ENCODE data around the gene DRAM1. TPM values are rescaled to one million over a fixed set of nuclear protein-coding genes. Genes with fewer than 3 reads are reported as not detected.

DRAM1 gene
- total RNA-seq, 2 experiments from 2014 or later: 4.1 to 4.9 TPM

DNA sequence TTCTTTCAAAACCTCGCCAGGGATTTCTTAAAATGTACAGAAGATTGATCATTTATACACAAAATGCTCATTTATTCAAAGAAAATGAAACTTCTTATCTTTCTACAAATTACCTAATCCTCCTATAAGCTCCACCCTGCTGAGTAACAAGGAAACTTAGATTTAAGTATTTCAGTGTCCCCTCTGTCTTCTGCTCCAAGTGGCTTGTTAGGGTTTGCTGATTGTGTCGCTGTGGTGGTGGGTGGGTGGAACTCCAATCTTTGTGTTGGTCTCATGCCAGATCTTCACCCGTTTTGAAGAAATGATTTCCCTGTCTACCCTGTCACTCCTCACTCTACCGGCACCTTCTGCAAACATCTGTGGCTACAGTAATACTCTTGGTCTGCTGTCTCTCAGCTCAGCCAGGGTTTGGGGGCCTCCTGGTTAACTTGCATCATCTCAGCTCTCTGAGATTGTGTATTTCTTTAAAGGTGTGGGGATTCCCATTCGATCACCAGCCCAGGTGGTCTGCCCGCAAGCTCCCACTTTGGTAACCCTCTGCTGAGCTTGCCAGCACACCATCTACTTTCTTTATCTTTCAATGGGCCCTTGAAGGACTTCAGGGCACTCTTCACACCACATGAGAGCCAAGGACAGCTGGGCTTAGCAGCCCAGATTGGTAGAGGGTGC lies 73.8 kb downstream of the DRAM1 start:
- intact Hi-C loops (cut with micrococcal nuclease): no loop called here
- Mint-ChIP-seq H3K4me1 (ENCODE audit: low read depth) (no peaks in the 10 kb centered on the region), H3K9me3 (no peaks in the 10 kb centered on the region), H3K36me3 (ENCODE audit: low read depth) (no peaks in the 10 kb centered on the region), H3K4me3 (no peak overlapping the region), H3K27me3 (ENCODE audit: low read depth) (no peaks in the 10 kb centered on the region), H3K27ac (no peak overlapping the region)
- no peak for DNase-seq
- CTCF ChIA-PET: interaction anchor here (0.7 to 1.2 kb wide), 4 partner anchors 8 to 32 kb away, joined by 3 to 4 read pairs (median 3); no protein-coding TSS in a partner anchor

DNA sequence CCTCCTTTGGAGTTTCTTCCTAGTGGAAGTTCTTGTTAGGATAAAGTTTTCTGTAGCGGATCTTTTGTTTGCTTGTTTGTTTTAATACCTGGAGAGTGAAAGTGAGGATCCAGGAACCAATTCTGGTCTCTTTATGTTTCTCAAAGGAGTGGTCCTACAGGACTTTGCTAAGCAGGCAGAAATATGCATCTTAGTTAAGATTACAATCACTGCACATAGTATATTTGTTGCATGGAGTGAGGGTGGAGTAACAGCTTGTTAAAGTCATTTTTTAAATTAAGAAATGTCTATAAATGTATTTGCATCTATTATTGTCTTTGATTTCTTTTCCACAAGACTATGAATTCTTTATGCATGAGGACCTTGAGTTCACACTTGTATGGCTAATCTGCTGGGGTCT lies 76.7 kb downstream of the DRAM1 start:
- Mint-ChIP-seq H3K27ac (no peak overlapping the region), H3K9me3 (no peaks in the 10 kb centered on the region), H3K4me1 (ENCODE audit: low read depth) (no peaks in the 10 kb centered on the region), H3K27me3 (ENCODE audit: low read depth) (no peaks in the 10 kb centered on the region), H3K4me3 (no peak overlapping the region), H3K36me3 (ENCODE audit: low read depth) (no peaks in the 10 kb centered on the region)
- DNase-seq: no peak
- CTCF ChIA-PET: interaction anchor here (0.6 to 0.7 kb wide), 2 partner anchors 183 to 424 kb away, joined by 4 to 7 read pairs; no protein-coding TSS in a partner anchor
- intact Hi-C loops (cut with micrococcal nuclease): no loop called here

DNA sequence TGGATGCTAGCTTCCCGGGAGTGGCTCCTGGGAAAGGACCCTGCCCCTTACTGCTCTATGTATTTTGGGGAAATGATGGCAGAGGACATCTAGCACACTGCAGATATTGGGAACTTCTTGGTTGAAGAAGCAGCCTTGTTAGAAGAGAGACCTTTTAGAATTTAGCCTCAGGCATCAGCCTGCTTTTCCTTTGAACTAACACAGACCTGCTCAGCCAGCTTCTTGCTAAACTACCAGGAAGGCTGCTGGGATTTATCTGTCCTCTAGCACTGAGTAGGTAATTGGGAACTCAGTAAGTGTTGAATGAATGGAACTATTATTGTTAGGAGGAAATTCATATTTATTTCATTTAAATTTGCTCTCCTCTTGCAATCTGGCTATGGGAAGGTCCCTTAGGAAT lies 77.3 kb downstream of the DRAM1 start:
- no peak for DNase-seq
- CTCF ChIA-PET: interaction anchor here (0.6 kb wide), 1 partner anchor 145 kb away, joined by 3 read pairs; no protein-coding TSS in a partner anchor
- Mint-ChIP-seq H3K27ac (no peak overlapping the region), H3K27me3 (ENCODE audit: low read depth) (no peaks in the 10 kb centered on the region), H3K4me1 (ENCODE audit: low read depth) (no peaks in the 10 kb centered on the region), H3K4me3 (no peak overlapping the region), H3K36me3 (ENCODE audit: low read depth) (no peaks in the 10 kb centered on the region), H3K9me3 (peaks cover 3% of the 10 kb centered on the region)
- intact Hi-C loops (cut with micrococcal nuclease): no loop called here

DNA sequence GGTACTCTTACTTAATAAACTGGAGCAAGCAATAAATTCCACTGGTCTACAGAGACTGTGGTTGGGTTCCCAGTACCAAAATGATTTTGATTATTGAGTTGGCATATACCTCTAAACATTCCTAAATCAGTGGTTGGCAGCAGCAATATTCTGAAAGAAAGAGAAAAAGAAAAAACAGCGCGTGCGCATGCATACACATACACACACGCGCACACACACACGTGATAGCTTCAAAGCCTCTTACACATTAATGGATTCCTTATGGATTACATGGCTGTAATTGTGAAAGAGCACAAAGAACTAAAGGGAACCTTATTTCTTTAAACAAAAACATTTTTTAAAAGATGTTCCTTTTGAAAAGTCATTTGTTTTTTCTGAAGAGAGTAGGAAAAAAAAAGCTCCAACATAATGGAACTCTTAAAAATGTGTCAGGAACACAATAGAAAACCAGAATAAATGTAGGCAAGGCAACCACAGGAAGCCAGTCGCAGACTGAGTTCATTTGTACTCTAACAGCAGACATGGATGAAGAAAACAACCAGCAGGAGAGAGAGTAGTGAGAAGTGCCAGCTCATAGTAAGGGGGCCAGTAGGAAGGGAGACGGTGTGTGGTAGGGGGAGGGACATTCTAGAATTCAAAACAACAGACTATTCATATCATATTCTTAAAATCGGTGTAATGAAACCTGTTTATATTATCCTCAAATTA lies 80.0 kb downstream of the DRAM1 start:
- intact Hi-C loops (cut with micrococcal nuclease): no loop called here
- H3K27me3 Mint-ChIP-seq (ENCODE audit: low read depth): no peaks in the 10 kb centered on the region
- no peak for DNase-seq
- H3K4me3 Mint-ChIP-seq: no peak overlapping the region
- H3K36me3 Mint-ChIP-seq (ENCODE audit: low read depth): no peaks in the 10 kb centered on the region
- H3K27ac Mint-ChIP-seq: no peak overlapping the region
- peaks cover 8% of the 10 kb centered on the region for H3K9me3 Mint-ChIP-seq
- CTCF ChIA-PET: no interaction called here
- H3K4me1 Mint-ChIP-seq (ENCODE audit: low read depth): no peaks in the 10 kb centered on the region

DNA sequence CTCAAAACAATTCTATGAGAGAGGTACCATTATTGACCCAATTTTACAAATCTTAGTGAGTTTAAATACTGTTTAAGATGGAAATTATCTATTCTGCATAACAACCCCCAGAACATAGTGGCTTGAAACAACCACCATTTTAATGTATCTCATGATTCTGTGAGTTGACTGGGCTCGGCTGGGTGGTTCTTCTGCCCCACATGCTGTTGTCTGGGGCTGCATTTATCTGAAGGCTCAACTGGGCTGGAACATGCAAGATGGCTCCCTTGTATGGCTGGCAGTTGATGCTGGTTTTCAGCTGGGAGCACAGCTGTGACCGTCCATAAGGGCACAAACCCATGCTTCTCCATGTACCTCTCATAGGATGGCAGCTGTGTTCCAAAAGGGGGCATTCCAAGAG lies 82.2 kb downstream of the DRAM1 start:
- Mint-ChIP-seq H3K4me1 (ENCODE audit: low read depth) (no peaks in the 10 kb centered on the region), H3K27ac (no peak overlapping the region), H3K36me3 (ENCODE audit: low read depth) (no peaks in the 10 kb centered on the region), H3K9me3 (peaks cover 8% of the 10 kb centered on the region), H3K4me3 (no peak overlapping the region), H3K27me3 (ENCODE audit: low read depth) (no peaks in the 10 kb centered on the region)
- no peak for DNase-seq
- CTCF ChIA-PET: interaction anchor here (0.5 to 1.4 kb wide), 2 partner anchors 14 to 20 kb away, joined by 3 to 4 read pairs; no protein-coding TSS in a partner anchor
- intact Hi-C loops (cut with micrococcal nuclease): loop anchor here (10.0 kb wide), 1 partner anchor 1315 kb away; no protein-coding TSS in a partner anchor

DNA sequence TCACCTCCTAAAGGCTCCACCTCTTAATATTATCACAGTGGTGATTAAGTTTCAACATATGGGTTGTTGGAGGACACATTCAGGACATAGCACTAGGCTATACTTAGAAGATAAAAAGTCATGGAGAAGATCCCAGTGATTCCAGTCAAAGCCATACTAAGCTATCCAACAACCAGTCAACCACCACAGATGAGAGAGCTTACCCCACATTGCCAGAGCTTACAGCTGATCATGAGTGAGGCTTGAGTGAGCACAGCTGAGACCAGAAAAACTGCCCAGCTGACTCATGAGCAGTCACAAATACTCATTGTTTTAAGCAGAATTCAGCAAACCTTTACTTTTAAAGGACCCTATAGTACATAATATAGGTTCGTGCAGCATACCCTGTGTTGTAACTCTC lies 85.1 kb downstream of the DRAM1 start:
- Mint-ChIP-seq H3K4me1 (ENCODE audit: low read depth) (peaks cover 4% of the 10 kb centered on the region), H3K4me3 (no peak overlapping the region), H3K27me3 (ENCODE audit: low read depth) (no peaks in the 10 kb centered on the region), H3K9me3 (peaks cover 8% of the 10 kb centered on the region), H3K36me3 (ENCODE audit: low read depth) (no peaks in the 10 kb centered on the region), H3K27ac (no peak overlapping the region)
- DNase-seq: no peak
- CTCF ChIA-PET: interaction anchor here (0.9 to 1.2 kb wide), 2 partner anchors 20 to 21 kb away, joined by 3 read pairs; no protein-coding TSS in a partner anchor
- intact Hi-C loops (cut with micrococcal nuclease): loop anchor here (10.0 kb wide), 1 partner anchor 1312 kb away; no protein-coding TSS in a partner anchor

DNA sequence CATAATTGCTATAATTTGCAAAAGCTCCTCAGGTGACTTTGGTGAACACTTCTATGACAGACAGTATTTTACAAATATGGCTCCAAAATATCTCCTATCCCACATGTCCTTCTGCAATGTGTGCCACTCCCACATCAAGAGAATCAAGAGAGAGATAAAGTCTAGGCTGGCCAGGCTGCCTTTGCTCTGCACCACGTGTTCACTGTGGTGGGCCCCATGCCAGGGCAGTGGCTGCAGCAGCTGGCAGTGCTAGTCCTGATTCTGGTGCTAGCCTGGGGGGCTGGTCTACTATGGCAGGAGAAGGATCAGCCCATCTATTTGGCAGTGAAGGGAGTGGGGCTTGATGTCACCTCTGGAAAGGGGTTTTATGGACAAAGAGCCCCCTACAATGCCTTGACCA lies 86.3 kb downstream of the DRAM1 start:
- intact Hi-C loops (cut with micrococcal nuclease): loop anchor here (10.0 kb wide), 1 partner anchor 1311 kb away; no protein-coding TSS in a partner anchor
- H3K4me1 Mint-ChIP-seq (ENCODE audit: low read depth): peaks cover 13% of the 10 kb centered on the region
- CTCF ChIA-PET: interaction anchor here (0.8 to 1.2 kb wide), 2 partner anchors 23 to 62 kb away, joined by 3 read pairs; no protein-coding TSS in a partner anchor
- H3K4me3 Mint-ChIP-seq: no peak overlapping the region
- no peaks in the 10 kb centered on the region for H3K27me3 Mint-ChIP-seq (ENCODE audit: low read depth)
- peaks cover 8% of the 10 kb centered on the region for H3K9me3 Mint-ChIP-seq
- H3K27ac Mint-ChIP-seq: no peak overlapping the region
- DNase-seq: no peak
- no peaks in the 10 kb centered on the region for H3K36me3 Mint-ChIP-seq (ENCODE audit: low read depth)

DNA sequence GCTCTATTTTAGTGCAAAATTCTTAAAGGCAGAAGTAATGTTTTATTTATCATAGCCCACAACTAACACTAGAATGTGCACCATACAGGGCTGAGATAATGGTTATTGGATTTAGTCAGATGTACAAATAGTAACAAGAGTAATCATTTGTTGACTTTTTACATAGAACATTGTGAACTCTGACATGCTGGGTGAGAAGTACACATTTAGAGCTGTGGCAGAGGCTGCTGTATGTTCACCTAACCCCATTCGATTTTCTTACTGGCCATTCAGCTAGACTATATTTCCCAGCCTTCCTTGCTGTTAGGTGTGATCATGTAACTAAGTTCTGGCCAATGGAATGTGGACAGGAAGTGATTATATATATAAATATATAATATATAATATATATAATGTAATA lies 89.1 kb downstream of the DRAM1 start:
- Mint-ChIP-seq H3K4me1 (ENCODE audit: low read depth) (peaks cover 16% of the 10 kb centered on the region), H3K27ac (no peak overlapping the region), H3K36me3 (ENCODE audit: low read depth) (no peaks in the 10 kb centered on the region), H3K9me3 (no peaks in the 10 kb centered on the region), H3K27me3 (ENCODE audit: low read depth) (no peaks in the 10 kb centered on the region), H3K4me3 (no peak overlapping the region)
- no peak for DNase-seq
- intact Hi-C loops (cut with micrococcal nuclease): loop anchor here (10.0 kb wide), 1 partner anchor 1308 kb away; no protein-coding TSS in a partner anchor
- CTCF ChIA-PET: interaction anchor here (0.6 kb wide), 1 partner anchor 590 kb away, joined by 3 read pairs; no protein-coding TSS in a partner anchor

DNA sequence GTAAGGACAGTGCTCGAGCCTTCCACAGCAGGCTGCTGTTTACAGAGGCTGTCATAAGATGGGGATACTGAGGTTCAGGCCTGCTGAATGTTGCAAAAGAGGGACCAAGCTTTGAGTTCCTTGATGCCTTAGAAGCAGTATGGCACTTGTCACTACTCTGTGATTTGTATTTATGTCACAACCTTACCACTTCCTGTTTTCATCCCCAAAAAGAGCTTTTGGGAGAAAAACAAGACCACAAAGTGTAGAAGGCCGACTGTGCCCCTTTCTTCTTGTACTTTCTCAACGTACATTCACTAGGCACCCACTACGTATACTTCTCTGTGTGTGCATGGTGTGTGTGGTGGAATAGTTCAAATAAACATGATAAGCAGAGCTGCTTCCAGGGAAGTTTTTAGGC lies 90.1 kb downstream of the DRAM1 start:
- intact Hi-C loops (cut with micrococcal nuclease): loop anchor here (10.0 kb wide), 1 partner anchor 1307 kb away; no protein-coding TSS in a partner anchor
- DNase-seq: no peak
- CTCF ChIA-PET: no interaction called here
- H3K4me1 Mint-ChIP-seq (ENCODE audit: low read depth): peaks cover 16% of the 10 kb centered on the region
- H3K27me3 Mint-ChIP-seq (ENCODE audit: low read depth): no peaks in the 10 kb centered on the region
- H3K4me3 Mint-ChIP-seq: no peak overlapping the region
- H3K9me3 Mint-ChIP-seq: no peaks in the 10 kb centered on the region
- H3K27ac Mint-ChIP-seq: no peak overlapping the region
- no peaks in the 10 kb centered on the region for H3K36me3 Mint-ChIP-seq (ENCODE audit: low read depth)

DNA sequence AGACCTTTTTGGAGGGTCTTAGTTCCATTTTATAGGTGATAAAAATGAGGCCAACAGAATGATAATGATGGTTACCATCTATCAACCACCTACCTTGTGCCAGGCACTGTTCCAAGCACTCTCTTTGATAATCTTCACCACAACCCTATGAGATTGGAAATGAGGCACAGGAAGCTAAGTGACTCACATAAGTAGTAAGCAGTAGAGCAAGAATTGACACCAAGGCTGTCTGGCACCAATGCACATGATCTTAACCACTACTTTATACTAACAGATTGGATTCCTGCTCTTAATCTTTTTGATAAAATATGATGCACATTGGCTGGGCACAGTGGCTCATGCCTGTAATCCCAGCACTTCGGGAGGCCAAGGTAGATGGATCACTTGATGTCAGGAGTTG lies 91.4 kb downstream of the DRAM1 start:
- no peaks in the 10 kb centered on the region for H3K27me3 Mint-ChIP-seq (ENCODE audit: low read depth)
- DNase-seq: peak; percentile 32
- no peaks in the 10 kb centered on the region for H3K36me3 Mint-ChIP-seq (ENCODE audit: low read depth)
- intact Hi-C loops (cut with micrococcal nuclease): loop anchor here (1.0 to 10.0 kb wide), 3 partner anchors 32 to 1306 kb away; no protein-coding TSS in a partner anchor
- no peak overlapping the region for H3K27ac Mint-ChIP-seq
- H3K4me3 Mint-ChIP-seq: no peak overlapping the region
- CTCF ChIA-PET: interaction anchor here (1.0 kb wide), 1 partner anchor 26 kb away, joined by 3 read pairs; no protein-coding TSS in a partner anchor
- H3K9me3 Mint-ChIP-seq: no peaks in the 10 kb centered on the region
- peaks cover 16% of the 10 kb centered on the region for H3K4me1 Mint-ChIP-seq (ENCODE audit: low read depth)
